Raji (cell line): ENCODE measurements around the gene KCNJ12.

Experiments
- POLR2A ChIP-seq: IDR thresholded peaks from 2 replicates; pipeline ENCODE4 v1.6.1; 2011; ENCODE audit warnings: low read depth, low read length, control low read depth; ENCODE audit not compliant: insufficient read depth

KCNJ12 gene

GRCh38 chr17:21388944-21389343 lies 12.8 kb downstream of the KCNJ12 start:
- TF ChIP-seq POLR2A, result no peak

- TF ChIP-seq POLR2A, result no peak
These were observed 13.2 kb downstream of the KCNJ12 start for GRCh38 chr17:21389394-21389793.

- TF ChIP-seq POLR2A, result no peak
These were observed 14.1 kb downstream of the KCNJ12 start for GRCh38 chr17:21390294-21390693.

GRCh38 chr17:21392266-21392665 lies 16.1 kb downstream of the KCNJ12 start:
- no peak for TF ChIP-seq POLR2A

GRCh38 chr17:21394265-21394664 lies 18.1 kb downstream of the KCNJ12 start:
- TF ChIP-seq POLR2A, result no peak

GRCh38 chr17:21395764-21396163 lies 19.6 kb downstream of the KCNJ12 start:
- TF ChIP-seq POLR2A, result no peak

- TF ChIP-seq POLR2A, result no peak
These were observed 20.1 kb downstream of the KCNJ12 start for GRCh38 chr17:21396237-21396636.

- TF ChIP-seq POLR2A, result no peak
These were observed 21.4 kb downstream of the KCNJ12 start for GRCh38 chr17:21397341-21398190.

GRCh38 chr17:21399474-21400186 lies 23.5 kb downstream of the KCNJ12 start:
- no peak for TF ChIP-seq POLR2A

- no peak for TF ChIP-seq POLR2A
These were observed 24.8 kb downstream of the KCNJ12 start for GRCh38 chr17:21400816-21401593.

- no peak for TF ChIP-seq POLR2A
These were observed 41.8 kb downstream of the KCNJ12 start for GRCh38 chr17:21417921-21418320.

- TF ChIP-seq POLR2A, result no peak
These were observed 42.5 kb downstream of the KCNJ12 start for GRCh38 chr17:21418446-21419298.

- TF ChIP-seq POLR2A, result no peak
These were observed 43.4 kb downstream of the KCNJ12 start for GRCh38 chr17:21419299-21420239.
